ENCODE results near the gene PBX3.

PBX3 gene

DNA sequence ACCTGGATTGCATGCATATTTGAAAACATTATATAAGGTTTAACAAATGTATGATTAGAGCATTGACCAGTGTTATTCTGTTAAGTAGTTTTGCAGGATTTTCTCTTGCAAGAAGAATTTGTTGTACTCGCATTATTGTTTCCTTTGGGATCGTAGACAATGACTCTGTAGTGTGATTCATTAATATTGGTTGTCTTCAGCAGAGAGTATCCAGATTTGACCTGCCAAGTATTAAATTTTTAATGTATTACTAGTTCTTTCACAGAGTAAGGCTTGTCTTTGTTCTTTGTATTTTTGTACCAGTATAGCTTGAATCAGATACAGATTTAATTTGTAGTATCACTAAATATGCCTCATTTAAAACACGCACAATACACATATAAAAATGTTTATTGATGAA, 155.0 kb downstream of the PBX3 start:
- H2AK5ac ChIP-seq (ENCODE audit: low read depth, low read length) = no peak overlapping the region
- WGBS, 2 donors (ENCODE audit: extremely low coverage in 2 of 2, insufficient read length in 2 of 2, insufficient replicate concordance in 1 of 2) = no CpG with 5 or more reads among the region's 3 CpGs
- no peak overlapping the region for H3K23ac ChIP-seq (ENCODE audit: low read depth, low read length, poor library complexity)
- H2BK5ac ChIP-seq (ENCODE audit: low read length) = no peak overlapping the region
- H3K9ac ChIP-seq (ENCODE audit: low read depth, low read length, poor library complexity) = no peak overlapping the region
- H3K27me3 ChIP-seq (ENCODE audit: control insufficient read depth in 3 of 3, insufficient read depth in 3 of 3, low read depth in 1 of 3, low read length in 3 of 3) = no peaks in the 10 kb centered on the region
- H2BK120ac ChIP-seq (ENCODE audit: low read depth, low read length) = no peak overlapping the region
- H3K36me3 ChIP-seq (replicated peaks in 1 of 2; ENCODE audit: control insufficient read depth in 2 of 2, insufficient read depth in 2 of 2, low read length in 2 of 2) = no peaks in the 10 kb centered on the region
- no peaks in the 10 kb centered on the region for H3K9me3 ChIP-seq (replicated peaks in 1 of 2; ENCODE audit: control insufficient read depth in 2 of 2, insufficient read depth in 1 of 2, low read depth in 1 of 2, low read length in 2 of 2)
- no peak overlapping the region for H3K4me3 ChIP-seq (ENCODE audit: low read length in 2 of 2)
- no peak overlapping the region for H2AFZ ChIP-seq (ENCODE audit: low read length)
- no peak overlapping the region for H3K4ac ChIP-seq (ENCODE audit: low read length)
- H4K8ac ChIP-seq (ENCODE audit: low read depth, low read length) = no peak overlapping the region
- no peak overlapping the region for H3K27ac ChIP-seq (replicated peaks; ENCODE audit: low read length)
- no peak overlapping the region for H2BK12ac ChIP-seq (ENCODE audit: low read length)
- H3K18ac ChIP-seq (ENCODE audit: low read length) = no peak overlapping the region
- H3K79me1 ChIP-seq (ENCODE audit: low read depth, low read length) = no peaks in the 10 kb centered on the region
- no peak overlapping the region for H2BK15ac ChIP-seq (ENCODE audit: low read length)
- H3K14ac ChIP-seq (ENCODE audit: low read length) = no peak overlapping the region
- peaks cover 3 to 12% of the 10 kb centered on the region in 2 donors for H3K4me1 ChIP-seq (ENCODE audit: control insufficient read depth in 2 of 2, insufficient read depth in 1 of 2, low read depth in 1 of 2, low read length in 2 of 2)
- no peak overlapping the region for H3K4me2 ChIP-seq (ENCODE audit: insufficient read depth, low read length, poor library complexity, severe bottlenecking)
- no peak overlapping the region for H4K91ac ChIP-seq (ENCODE audit: low read depth, low read length, poor library complexity)
- DNase-seq (ENCODE audit: low spot score) = no peak

DNA sequence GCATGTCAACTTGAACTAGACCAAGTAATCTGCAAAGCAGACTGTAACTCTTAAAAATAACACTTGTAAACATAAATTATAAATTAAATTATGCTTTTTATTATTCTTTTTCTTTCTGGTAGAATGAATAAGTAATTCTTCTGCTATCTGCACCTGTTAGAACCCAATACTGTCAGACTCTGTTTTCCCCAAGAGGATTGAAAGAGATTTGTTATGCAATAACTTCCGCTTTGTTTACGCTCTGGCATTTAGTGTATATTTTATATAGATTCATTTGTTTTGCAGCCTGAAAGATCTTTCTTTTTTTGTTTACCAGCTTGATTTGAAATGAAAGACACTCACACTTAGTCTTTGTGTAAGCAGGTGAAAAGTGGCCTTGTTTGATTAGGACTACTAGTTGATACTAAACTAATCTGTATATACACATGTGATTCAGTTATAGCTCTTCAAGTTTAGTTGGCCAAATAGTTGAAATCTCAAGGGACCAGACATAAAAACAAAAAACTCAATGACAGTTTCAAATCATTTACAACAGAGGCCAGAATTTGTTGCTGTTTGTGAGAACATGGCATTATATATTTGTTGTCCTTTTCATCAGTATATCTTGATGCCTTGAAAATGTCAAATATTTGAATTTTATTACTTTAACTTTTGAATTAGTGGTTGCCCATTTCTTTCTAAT, 155.8 kb downstream of the PBX3 start:
- H3K36me3 ChIP-seq (replicated peaks in 1 of 2; ENCODE audit: control insufficient read depth in 2 of 2, insufficient read depth in 2 of 2, low read length in 2 of 2) = no peaks in the 10 kb centered on the region

DNA sequence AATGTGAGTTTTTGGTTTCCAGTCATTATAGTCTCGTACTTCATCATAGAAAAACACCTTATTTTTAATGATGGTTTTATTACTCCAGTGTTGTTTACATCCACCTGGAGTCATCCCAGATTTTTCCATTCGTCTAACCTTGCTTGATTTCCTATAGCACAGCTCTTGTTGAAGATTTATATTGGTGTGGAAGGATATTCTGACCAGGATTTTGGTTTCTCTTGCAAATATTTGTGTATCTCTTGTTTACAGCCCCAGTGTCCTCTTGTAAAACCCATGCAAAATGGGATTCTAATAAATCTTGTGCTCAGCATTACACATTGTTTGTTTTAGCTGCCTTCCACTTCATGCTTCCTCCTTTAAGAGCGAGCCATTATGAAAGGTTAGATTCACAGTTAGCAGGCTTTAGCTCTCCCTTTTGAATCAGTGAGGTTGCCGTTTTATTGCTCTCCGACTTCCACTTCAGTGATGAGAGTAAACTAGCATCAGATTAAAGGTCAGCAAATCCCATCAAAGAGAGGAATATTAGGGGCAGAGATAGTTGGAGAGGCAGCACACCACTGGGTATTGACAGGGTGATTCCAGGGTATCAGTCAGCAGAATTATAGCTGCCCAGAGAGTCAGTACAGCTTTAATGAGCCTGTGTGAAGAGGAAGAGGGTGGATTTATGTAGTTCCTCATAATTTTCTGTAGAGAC, 157.1 kb downstream of the PBX3 start:
- Histone ChIP-seq H2BK12ac (ENCODE audit: low read length) (no peak overlapping the region), H4K8ac (ENCODE audit: low read depth, low read length) (no peak overlapping the region), H3K4me2 (ENCODE audit: insufficient read depth, low read length, poor library complexity, severe bottlenecking) (no peak overlapping the region), H2AFZ (ENCODE audit: low read length) (no peak overlapping the region), H3K36me3 (replicated peaks in 1 of 2; ENCODE audit: control insufficient read depth in 2 of 2, insufficient read depth in 2 of 2, low read length in 2 of 2) (no peaks in the 10 kb centered on the region), H3K23ac (ENCODE audit: low read depth, low read length, poor library complexity) (no peak overlapping the region), H4K91ac (ENCODE audit: low read depth, low read length, poor library complexity) (no peak overlapping the region), H3K4me1 (ENCODE audit: control insufficient read depth in 2 of 2, insufficient read depth in 1 of 2, low read depth in 1 of 2, low read length in 2 of 2) (peaks cover 7 to 24% of the 10 kb centered on the region in 2 donors), H3K9me3 (replicated peaks in 1 of 2; ENCODE audit: control insufficient read depth in 2 of 2, insufficient read depth in 1 of 2, low read depth in 1 of 2, low read length in 2 of 2) (no peaks in the 10 kb centered on the region), H3K27me3 (ENCODE audit: control insufficient read depth in 3 of 3, insufficient read depth in 3 of 3, low read depth in 1 of 3, low read length in 3 of 3) (no peaks in the 10 kb centered on the region), H3K4me3 (ENCODE audit: low read length in 2 of 2) (no peak overlapping the region), H3K14ac (ENCODE audit: low read length) (no peak overlapping the region), H3K27ac (replicated peaks; ENCODE audit: low read length) (no peak overlapping the region), H2AK5ac (ENCODE audit: low read depth, low read length) (no peak overlapping the region), H2BK120ac (ENCODE audit: low read depth, low read length) (no peak overlapping the region), H2BK5ac (ENCODE audit: low read length) (no peak overlapping the region), H3K4ac (ENCODE audit: low read length) (no peak overlapping the region), H3K9ac (ENCODE audit: low read depth, low read length, poor library complexity) (no peak overlapping the region), H3K79me1 (ENCODE audit: low read depth, low read length) (no peaks in the 10 kb centered on the region), H2BK15ac (ENCODE audit: low read length) (no peak overlapping the region), H3K18ac (ENCODE audit: low read length) (no peak overlapping the region)
- no peak for DNase-seq (ENCODE audit: low spot score)
- no CpG with 5 or more reads among the region's 5 CpGs for WGBS, 2 donors (ENCODE audit: extremely low coverage in 2 of 2, insufficient read length in 2 of 2, insufficient replicate concordance in 1 of 2)

More for the DNA sequence above, 155.8 kb downstream of the PBX3 start:
- Histone ChIP-seq H3K79me1 (ENCODE audit: low read depth, low read length) (no peaks in the 10 kb centered on the region), H2BK120ac (ENCODE audit: low read depth, low read length) (no peak overlapping the region), H4K91ac (ENCODE audit: low read depth, low read length, poor library complexity) (no peak overlapping the region), H3K23ac (ENCODE audit: low read depth, low read length, poor library complexity) (no peak overlapping the region), H3K4ac (ENCODE audit: low read length) (no peak overlapping the region), H3K4me1 (ENCODE audit: control insufficient read depth in 2 of 2, insufficient read depth in 1 of 2, low read depth in 1 of 2, low read length in 2 of 2) (peaks cover 4 to 16% of the 10 kb centered on the region in 2 donors), H2BK12ac (ENCODE audit: low read length) (no peak overlapping the region), H2AK5ac (ENCODE audit: low read depth, low read length) (no peak overlapping the region), H2BK5ac (ENCODE audit: low read length) (no peak overlapping the region), H3K18ac (ENCODE audit: low read length) (no peak overlapping the region), H4K8ac (ENCODE audit: low read depth, low read length) (no peak overlapping the region), H3K9me3 (replicated peaks in 1 of 2; ENCODE audit: control insufficient read depth in 2 of 2, insufficient read depth in 1 of 2, low read depth in 1 of 2, low read length in 2 of 2) (no peaks in the 10 kb centered on the region), H3K9ac (ENCODE audit: low read depth, low read length, poor library complexity) (no peak overlapping the region), H3K27me3 (ENCODE audit: control insufficient read depth in 3 of 3, insufficient read depth in 3 of 3, low read depth in 1 of 3, low read length in 3 of 3) (no peaks in the 10 kb centered on the region), H2AFZ (ENCODE audit: low read length) (no peak overlapping the region), H3K4me3 (ENCODE audit: low read length in 2 of 2) (no peak overlapping the region), H2BK15ac (ENCODE audit: low read length) (no peak overlapping the region), H3K4me2 (ENCODE audit: insufficient read depth, low read length, poor library complexity, severe bottlenecking) (no peak overlapping the region), H3K27ac (replicated peaks; ENCODE audit: low read length) (no peak overlapping the region), H3K14ac (ENCODE audit: low read length) (no peak overlapping the region)
- no CpG with 5 or more reads among the region's 2 CpGs for WGBS, 2 donors (ENCODE audit: extremely low coverage in 2 of 2, insufficient read length in 2 of 2, insufficient replicate concordance in 1 of 2)
- DNase-seq (ENCODE audit: low spot score) = no peak

DNA sequence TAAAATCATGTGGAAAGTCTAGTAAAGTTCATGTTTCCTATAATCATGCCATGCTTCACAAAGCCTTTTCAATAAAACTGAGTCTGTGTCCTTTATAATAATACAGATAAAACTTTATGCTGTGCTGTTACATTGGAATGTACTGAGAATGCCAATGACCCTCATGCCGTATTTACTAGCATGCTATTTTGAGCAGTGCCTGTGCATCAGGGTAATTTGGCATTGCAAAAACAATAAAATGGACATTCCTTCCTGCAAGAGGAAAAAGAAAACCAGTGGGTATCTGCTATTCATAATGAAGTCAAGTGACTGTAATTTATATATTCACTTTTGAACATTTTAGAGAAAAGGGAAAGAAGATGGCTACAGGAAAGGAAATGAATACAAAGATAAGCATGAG, 159.0 kb downstream of the PBX3 start:
- Histone ChIP-seq H2BK5ac (ENCODE audit: low read length) (no peak overlapping the region), H3K4me3 (ENCODE audit: low read length in 2 of 2) (no peak overlapping the region), H3K4me2 (ENCODE audit: insufficient read depth, low read length, poor library complexity, severe bottlenecking) (no peak overlapping the region), H3K4ac (ENCODE audit: low read length) (no peak overlapping the region), H3K18ac (ENCODE audit: low read length) (no peak overlapping the region), H3K23ac (ENCODE audit: low read depth, low read length, poor library complexity) (no peak overlapping the region), H4K91ac (ENCODE audit: low read depth, low read length, poor library complexity) (no peak overlapping the region), H3K36me3 (replicated peaks in 1 of 2; ENCODE audit: control insufficient read depth in 2 of 2, insufficient read depth in 2 of 2, low read length in 2 of 2) (no peaks in the 10 kb centered on the region), H2AK5ac (ENCODE audit: low read depth, low read length) (no peak overlapping the region), H2BK12ac (ENCODE audit: low read length) (no peak overlapping the region), H3K4me1 (ENCODE audit: control insufficient read depth in 2 of 2, insufficient read depth in 1 of 2, low read depth in 1 of 2, low read length in 2 of 2) (peaks cover 7 to 22% of the 10 kb centered on the region in 2 donors), H4K8ac (ENCODE audit: low read depth, low read length) (no peak overlapping the region), H2BK15ac (ENCODE audit: low read length) (no peak overlapping the region), H2BK120ac (ENCODE audit: low read depth, low read length) (no peak overlapping the region), H3K9ac (ENCODE audit: low read depth, low read length, poor library complexity) (no peak overlapping the region), H2AFZ (ENCODE audit: low read length) (no peak overlapping the region), H3K27ac (replicated peaks; ENCODE audit: low read length) (no peak overlapping the region), H3K27me3 (ENCODE audit: control insufficient read depth in 3 of 3, insufficient read depth in 3 of 3, low read depth in 1 of 3, low read length in 3 of 3) (no peaks in the 10 kb centered on the region), H3K9me3 (replicated peaks in 1 of 2; ENCODE audit: control insufficient read depth in 2 of 2, insufficient read depth in 1 of 2, low read depth in 1 of 2, low read length in 2 of 2) (no peaks in the 10 kb centered on the region), H3K14ac (ENCODE audit: low read length) (no peak overlapping the region), H3K79me1 (ENCODE audit: low read depth, low read length) (no peaks in the 10 kb centered on the region)
- DNase-seq (ENCODE audit: low spot score) = no peak
- no CpG with 5 or more reads among the region's 1 CpG for WGBS, 2 donors (ENCODE audit: extremely low coverage in 2 of 2, insufficient read length in 2 of 2, insufficient replicate concordance in 1 of 2)
